ENCODE data around the gene OR1L4. TPM values are rescaled to one million over a fixed set of nuclear protein-coding genes. Genes with fewer than 3 reads are reported as not detected.

The OR1L4 gene
- total RNA-seq (not detected in 2 replicates), polyA plus RNA-seq (not detected in 2 replicates), polyA minus RNA-seq (not detected in 2 replicates), Bru-seq, nascent RNA (not detected), BruChase-seq, experiment 1, labeled RNA remaining after a 6-hour chase (not detected), BruChase-seq, experiment 2, labeled RNA remaining after a 2-hour chase (not detected)
- polyA plus RNA-seq (2011; cell fraction: cytosol; rRNA removed): not detected in 2 replicates
- polyA plus RNA-seq (2011; cell fraction: nucleus; rRNA removed): not detected in 2 replicates
- polyA plus RNA-seq (2012): not detected in 2 replicates
- polyA minus RNA-seq (2011; cell fraction: cytosol; rRNA and poly(A)+ RNA removed): not detected
- not detected in 2 replicates for polyA minus RNA-seq (2011; cell fraction: nucleus; rRNA and poly(A)+ RNA removed)
- long read RNA-seq: 0 reads

- FAIRE-seq (no peak), DNase-seq (ENCODE audit: low read depth, low spot score) (no peak)
- Histone ChIP-seq H3K4me3 (replicated peaks in 1 of 3; ENCODE audit: insufficient read depth in 1 of 3, low read depth in 1 of 3, low read length in 3 of 3) (no peak within 1 kb of the TSS), H3K79me2 (ENCODE audit: control insufficient read depth, insufficient read depth, low read length) (no peaks in the 10 kb centered on the region), H3K9me1 (replicated peaks; ENCODE audit: control insufficient read depth, extremely low read depth, insufficient read depth, low read length) (no peaks in the 10 kb centered on the region), H3K36me3 (ENCODE audit: control insufficient read depth in 2 of 2, extremely low read depth in 1 of 2, insufficient read depth in 2 of 2, low read length in 2 of 2) (no peaks in the 10 kb centered on the region), H3K9ac (replicated peaks; ENCODE audit: extremely low read depth, insufficient read depth, low read length) (no peak within 1 kb of the TSS), H3K27me3 (ENCODE audit: control insufficient read depth in 2 of 2, insufficient read depth in 2 of 2, low read length in 2 of 2) (no peaks in the 10 kb centered on the region), H2AFZ (ENCODE audit: low read depth, low read length) (no peak within 1 kb of the TSS), H3K4me1 (ENCODE audit: control insufficient read depth, extremely low read depth, insufficient read depth, low read length) (no peaks in the 10 kb centered on the region), H3K4me2 (ENCODE audit: insufficient read depth, low read length) (no peak within 1 kb of the TSS), H3K9me3 (replicated peaks; ENCODE audit: control insufficient read depth, insufficient read depth, low read length) (peaks cover 4% of the 10 kb centered on the region), H3K27ac (ENCODE audit: insufficient read depth, low read depth, low read length) (no peak within 1 kb of the TSS), H4K20me1 (replicated peaks; ENCODE audit: control insufficient read depth, extremely low read depth, insufficient read depth, low read length) (no peaks in the 10 kb centered on the region)
- BruUV-seq (replicated peaks): no TSS peak
- intact Hi-C loops (cut with micrococcal nuclease) (loop anchor here (1.0 kb wide), 1 partner anchor 28 kb away; no protein-coding TSS in a partner anchor), dilution Hi-C loops (cut with MboI; ENCODE audit: extremely low pct_ligation_motif_present, low sequenced_read_pairs) (no loop called here)
- ChIA-PET CTCF (no interaction called here), POLR2A (no interaction called here)
- TF ChIP-seq GATA2 (IDR thresholded peaks at IDR 0.05; ENCODE audit: insufficient read depth, insufficient read length, low read depth, low read length) (no peak), FOS (IDR thresholded peaks at IDR 0.05; ENCODE audit: borderline replicate concordance, insufficient read depth, low read length) (no peak), POLR2A (IDR thresholded peaks at IDR 0.05; ENCODE audit: low read depth, low read length) (no peak), MAX (IDR thresholded peaks at IDR 0.05; ENCODE audit: insufficient read depth, insufficient read length) (no peak), CTCF (IDR thresholded peaks at IDR 0.05; ENCODE audit: extremely low read depth in 1 of 2, insufficient read depth in 1 of 2, low read depth in 1 of 2, low read length in 2 of 2) (no peak), MYC (IDR thresholded peaks at IDR 0.05; ENCODE audit: low read depth, low read length) (no peak), POLR2AphosphoS5 (IDR thresholded peaks at IDR 0.05; ENCODE audit: insufficient read depth, low read depth, low read length) (no peak), EZH2 (IDR thresholded peaks at IDR 0.05; ENCODE audit: borderline replicate concordance, low read depth, low read length, severe bottlenecking) (no peak), JUN (IDR thresholded peaks at IDR 0.05; ENCODE audit: borderline replicate concordance, insufficient read depth, insufficient read length, low read depth) (no peak)
Measured at GRCh38 chr9:122723690-122724089, at the start of gene OR1L4. Gene OR1L4, plus strand, starts transcription at chr9:122723990. Its CDS starts 0 bp downstream, at chr9:122723990.

Measured in endothelial cell of umbilical vein (primary cell).